HG03108 (cell line): ENCODE data around the gene ECE2.
"Not testable (repeated sequence)": the region's sequence is repeated elsewhere in the genome, so short reads cannot be mapped to it uniquely, and the experiment has no call there.

ENCODE experiments used
- ATAC-seq: cut with Tn5 transposase; IDR thresholded peaks from one replicate; pipeline ENCODE4 v1.9.1; 2021; ENCODE audit warnings: moderate library complexity; ENCODE audit not compliant: unreplicated experiment

ECE2 gene

DNA sequence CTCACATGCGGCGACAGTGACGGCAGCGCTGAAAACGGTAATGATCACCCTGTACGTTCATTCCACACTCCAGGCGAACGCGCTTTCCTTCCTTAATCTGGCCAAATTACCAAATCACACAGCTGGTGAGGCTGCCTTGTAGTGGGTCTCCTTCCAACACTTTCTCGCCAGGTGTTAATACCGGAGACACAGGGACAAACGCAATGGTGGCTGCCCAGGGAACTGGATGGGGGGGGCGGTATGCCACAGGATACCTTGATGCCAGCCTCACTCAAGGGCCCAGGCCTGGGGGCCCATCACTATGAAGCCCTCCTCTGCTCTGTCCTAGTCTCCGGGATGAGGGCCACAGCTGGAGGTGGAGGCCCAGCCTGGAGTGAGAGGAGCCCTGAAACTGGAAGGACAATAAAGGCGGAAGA is 13.1 kb upstream of the ECE2 start:
- no peak for ATAC-seq

GRCh38 chr3:184267249-184267648 is 8.6 kb upstream of the ECE2 start:
- ATAC-seq: not testable (repeated sequence)

GRCh38 chr3:184272269-184272668 is 3.6 kb upstream of the ECE2 start:
- no peak for ATAC-seq

DNA sequence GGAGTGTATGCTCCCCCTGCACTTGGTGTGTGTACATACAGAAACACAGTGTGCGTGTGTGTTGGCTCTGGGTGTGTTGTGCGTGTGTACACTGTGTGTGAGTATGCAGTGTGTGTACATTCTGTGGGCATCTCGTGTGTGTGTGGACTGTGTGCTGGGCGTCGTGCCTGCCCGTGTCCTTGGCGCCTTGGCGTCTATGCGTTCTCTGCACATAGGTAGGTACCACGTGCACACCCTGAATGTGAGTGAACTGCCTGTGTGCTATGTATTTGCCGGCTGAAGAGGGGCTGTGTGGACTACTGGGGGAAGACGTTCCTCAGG is 481 bp upstream of the ECE2 start:
- ATAC-seq: no peak

GRCh38 chr3:184277366-184277765 is 1.5 kb downstream of the ECE2 start:
- ATAC-seq: no peak

DNA sequence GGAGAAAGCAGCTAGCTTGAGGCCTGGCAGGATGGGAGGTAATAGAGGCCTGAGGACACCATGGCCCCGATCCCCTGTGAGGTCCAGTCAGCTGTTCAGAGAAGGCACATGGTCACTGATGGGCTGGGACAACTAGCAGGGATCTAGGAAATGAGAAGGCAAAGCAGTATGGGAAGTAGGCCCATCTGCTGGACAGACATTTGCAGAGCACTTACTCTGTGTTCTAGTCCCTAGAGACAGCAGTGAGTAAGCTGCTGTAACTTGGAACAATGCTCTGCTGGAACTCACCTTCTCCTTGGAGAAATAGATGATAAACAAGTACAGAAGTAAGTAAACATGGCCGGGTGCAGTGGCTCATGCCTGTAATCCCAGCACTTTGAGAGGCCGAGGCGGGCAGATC is 7.1 kb downstream of the ECE2 start:
- no peak for ATAC-seq

DNA sequence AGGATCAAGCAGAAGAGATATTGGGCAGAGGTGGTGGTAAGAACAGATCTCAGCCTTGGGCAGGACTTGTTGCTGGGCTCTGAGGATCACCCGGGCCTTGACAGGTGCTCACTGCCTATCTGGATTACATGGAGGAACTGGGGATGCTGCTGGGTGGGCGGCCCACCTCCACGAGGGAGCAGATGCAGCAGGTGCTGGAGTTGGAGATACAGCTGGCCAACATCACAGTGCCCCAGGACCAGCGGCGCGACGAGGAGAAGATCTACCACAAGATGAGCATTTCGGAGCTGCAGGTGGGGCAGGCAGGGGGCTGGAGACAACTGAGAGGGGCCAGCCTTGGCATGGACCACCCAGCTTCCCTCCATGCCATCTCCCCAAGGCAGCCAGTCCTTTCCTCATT is 7.9 kb downstream of the ECE2 start:
- ATAC-seq: no peak

DNA sequence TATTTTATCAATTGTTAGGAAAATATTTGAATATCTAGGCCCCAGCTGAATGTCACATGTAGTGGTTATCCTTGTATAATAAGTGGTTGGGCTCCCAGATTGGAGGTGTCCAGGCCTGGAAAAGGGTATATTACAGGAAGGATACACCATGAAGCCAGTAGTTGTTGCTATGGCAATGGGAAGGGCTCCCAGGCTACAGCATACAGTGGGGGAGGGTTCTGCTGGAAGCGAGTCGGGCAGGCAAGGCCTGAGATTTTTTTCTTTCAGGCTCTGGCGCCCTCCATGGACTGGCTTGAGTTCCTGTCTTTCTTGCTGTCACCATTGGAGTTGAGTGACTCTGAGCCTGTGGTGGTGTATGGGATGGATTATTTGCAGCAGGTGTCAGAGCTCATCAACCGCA is 8.9 kb downstream of the ECE2 start:
- no peak for ATAC-seq

DNA sequence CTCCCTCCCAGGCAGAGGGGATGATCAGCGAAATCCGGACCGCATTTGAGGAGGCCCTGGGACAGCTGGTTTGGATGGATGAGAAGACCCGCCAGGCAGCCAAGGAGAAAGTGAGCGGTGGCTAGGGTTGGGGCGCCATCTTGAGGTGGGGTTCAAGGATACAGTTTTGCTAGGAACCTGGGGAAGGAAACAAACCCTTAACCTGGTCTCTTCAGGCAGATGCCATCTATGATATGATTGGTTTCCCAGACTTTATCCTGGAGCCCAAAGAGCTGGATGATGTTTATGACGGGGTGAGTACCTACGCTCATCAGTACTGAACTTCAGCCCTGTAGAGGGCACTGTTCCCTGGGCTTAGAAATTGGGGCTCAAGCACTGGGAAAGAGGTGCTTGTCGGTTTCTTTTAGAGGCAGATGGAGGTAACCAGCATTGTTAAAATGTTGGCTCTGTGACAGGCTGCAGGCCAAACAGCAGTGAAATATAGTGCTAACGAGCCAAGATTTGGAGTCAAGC is 13.7 kb downstream of the ECE2 start:
- no peak for ATAC-seq

GRCh38 chr3:184290331-184290730 is 14.5 kb downstream of the ECE2 start:
- ATAC-seq: no peak

DNA sequence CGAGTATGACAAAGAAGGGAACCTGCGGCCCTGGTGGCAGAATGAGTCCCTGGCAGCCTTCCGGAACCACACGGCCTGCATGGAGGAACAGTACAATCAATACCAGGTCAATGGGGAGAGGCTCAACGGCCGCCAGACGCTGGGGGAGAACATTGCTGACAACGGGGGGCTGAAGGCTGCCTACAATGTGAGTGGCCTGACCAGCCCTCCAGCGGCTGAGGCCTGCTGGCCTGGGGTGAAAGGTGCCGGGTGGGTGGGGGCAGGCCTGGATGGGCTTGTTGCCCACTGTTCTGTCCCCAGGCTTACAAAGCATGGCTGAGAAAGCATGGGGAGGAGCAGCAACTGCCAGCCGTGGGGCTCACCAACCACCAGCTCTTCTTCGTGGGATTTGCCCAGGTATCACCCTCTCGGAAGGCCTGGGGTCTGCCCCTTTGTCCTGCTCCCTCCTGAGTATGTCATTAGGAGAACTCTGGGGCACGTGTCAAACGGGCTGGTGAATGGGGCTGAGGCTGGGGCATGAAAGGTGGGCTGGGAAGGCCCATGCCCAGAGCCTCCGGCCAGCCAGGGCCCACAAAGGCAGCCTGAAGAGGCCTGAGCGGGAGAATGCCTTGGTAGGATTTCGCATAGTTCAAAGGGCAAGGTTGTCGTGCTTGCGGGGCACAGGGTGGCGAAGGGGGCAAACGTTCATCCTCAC is 15.4 kb downstream of the ECE2 start:
- ATAC-seq: no peak

GRCh38 chr3:184291738-184292445 is 16.1 kb downstream of the ECE2 start:
- ATAC-seq: no peak

- no peak for ATAC-seq
These were observed 19.9 kb downstream of the ECE2 start for GRCh38 chr3:184295771-184296170.

DNA sequence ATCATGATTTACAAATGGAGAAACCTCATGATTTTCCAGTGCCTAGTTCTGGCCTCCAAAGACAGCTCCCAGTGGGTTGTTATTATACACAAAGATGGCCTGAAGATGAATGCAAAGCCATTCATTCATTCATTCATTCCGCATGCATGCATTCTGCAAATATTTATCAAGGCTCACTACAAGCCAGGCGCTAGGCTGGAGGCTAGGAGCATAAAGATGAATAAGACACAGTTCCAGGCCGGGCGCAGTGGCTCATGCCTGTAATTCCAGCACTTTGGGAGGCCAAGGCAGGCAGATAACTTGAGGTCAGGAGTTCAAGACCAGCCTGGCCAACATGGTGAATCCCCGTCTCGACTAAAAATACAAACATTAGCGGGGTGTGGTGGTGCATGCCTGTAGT is 20.8 kb downstream of the ECE2 start:
- ATAC-seq: no peak

- ATAC-seq: peak; percentile 93
These were observed 23.1 kb downstream of the ECE2 start, which contains the start of gene PSMD2 for GRCh38 chr3:184298759-184299487. TSS of gene PSMD2 (plus strand) at chr3:184299241. CDS start at chr3:184299267, 26 bp downstream.

DNA sequence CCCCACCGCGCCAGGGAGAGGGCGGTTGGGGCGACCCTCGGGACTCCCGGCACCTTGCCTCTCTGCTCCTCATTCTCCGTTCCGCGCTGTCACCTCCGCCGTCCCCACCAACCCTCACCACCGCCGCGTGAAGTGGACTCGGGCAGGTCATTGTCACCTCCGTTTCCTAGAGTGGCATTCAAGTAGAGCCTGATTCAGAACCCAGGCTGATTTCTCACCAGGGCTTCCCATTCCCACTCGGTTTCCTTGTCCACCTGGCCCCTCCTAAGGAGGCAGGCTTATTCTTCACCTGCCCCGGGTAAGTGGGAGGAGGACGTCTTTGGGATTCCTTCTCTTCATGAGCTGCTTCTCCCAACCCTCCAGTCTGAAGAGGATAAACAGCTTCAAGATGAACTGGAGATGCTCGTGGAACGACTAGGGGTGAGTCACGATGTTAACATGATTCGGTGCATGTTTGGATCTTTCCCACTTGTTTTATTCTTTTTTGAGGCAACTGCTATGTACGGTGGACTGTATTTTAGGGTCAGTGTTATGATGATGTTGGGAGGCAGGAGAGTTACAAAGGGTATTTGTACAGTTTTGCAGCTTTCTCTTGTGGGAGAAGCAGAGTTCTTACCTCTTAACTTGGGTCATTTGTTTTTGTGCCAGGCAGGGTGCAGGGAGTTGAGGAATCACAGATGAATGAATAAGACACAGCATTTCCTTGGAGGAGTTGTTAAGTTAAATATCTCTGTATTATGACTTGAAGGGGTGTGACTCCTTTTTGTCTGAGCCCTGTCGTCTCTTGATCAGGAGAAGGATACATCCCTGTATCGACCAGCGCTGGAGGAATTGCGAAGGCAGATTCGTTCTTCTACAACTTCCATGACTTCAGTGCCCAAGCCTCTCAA is 23.9 kb downstream of the ECE2 start:
- ATAC-seq: no peak

DNA sequence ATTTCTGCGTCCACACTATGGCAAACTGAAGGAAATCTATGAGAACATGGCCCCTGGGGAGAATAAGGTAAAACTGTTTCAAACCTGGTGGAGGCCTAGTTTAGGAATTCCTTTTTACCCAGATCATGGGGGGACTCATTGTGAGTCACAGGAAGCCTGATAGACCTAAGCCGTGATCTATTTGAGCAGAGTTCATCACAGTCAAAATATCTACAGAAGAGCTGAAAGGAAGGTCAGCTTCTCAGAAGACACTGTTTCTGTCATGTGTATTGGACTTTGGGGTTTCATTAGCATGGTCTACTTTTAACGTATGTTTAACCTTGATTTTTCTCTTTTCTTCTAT is 24.5 kb downstream of the ECE2 start:
- no peak for ATAC-seq

DNA sequence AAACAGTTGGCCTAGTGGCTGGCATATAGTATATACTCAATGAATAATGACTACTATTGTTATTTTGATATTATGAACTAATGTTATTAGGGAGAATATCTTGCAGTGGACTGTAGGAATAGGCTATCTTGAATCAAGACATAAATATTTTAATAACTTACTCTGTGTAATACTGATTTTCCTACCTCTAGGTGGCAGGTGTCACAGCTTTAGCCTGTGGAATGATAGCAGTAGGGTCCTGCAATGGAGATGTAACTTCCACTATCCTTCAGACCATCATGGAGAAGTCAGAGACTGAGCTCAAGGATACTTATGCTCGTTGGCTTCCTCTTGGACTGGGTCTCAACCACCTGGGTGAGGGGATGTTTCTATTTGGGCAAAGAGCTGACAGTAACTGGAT is 29.8 kb downstream of the ECE2 start:
- ATAC-seq: no peak

- ATAC-seq: no peak
These were observed 30.6 kb downstream of the ECE2 start for GRCh38 chr3:184306341-184306972.

GRCh38 chr3:184307915-184308314 is 32.1 kb downstream of the ECE2 start:
- ATAC-seq: no peak

DNA sequence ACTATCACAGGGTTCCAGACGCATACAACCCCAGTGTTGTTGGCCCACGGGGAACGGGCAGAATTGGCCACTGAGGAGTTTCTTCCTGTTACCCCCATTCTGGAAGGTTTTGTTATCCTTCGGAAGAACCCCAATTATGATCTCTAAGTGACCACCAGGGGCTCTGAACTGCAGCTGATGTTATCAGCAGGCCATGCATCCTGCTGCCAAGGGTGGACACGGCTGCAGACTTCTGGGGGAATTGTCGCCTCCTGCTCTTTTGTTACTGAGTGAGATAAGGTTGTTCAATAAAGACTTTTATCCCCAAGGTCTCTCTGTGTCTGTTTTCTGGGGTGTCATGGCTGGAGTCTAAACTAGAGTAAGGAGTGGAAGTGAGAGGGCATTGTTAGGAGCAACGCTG is 32.9 kb downstream of the ECE2 start:
- ATAC-seq: no peak
